Mesangial cell (primary cell): ENCODE measurements around the gene SLC25A19. TPM values are rescaled to one million over a fixed set of nuclear protein-coding genes. Genes with fewer than 3 reads are reported as not detected.

ENCODE experiments used
- total RNA-seq: library from RNA; depleted of rRNA; stranded (reverse); fragments of >200 nt; gene quantifications from 2 replicates; pipeline ENCODE4 v1.2.3, GENCODE V29; 2015

SLC25A19 gene
- total RNA-seq = 4.3 and 17.3 TPM in 2 replicates

GRCh38 chr17:75289115-75289831, at the start of gene SLC25A19:
Gene SLC25A19 (minus strand): TSS chr17:75289433. CDS start chr17:75286764, 2,669 bp downstream.

GRCh38 chr17:75270966-75271232, 18.3 kb downstream of the SLC25A19 start, which contains the start of gene MIF4GD:
Gene MIF4GD (minus strand): TSS chr17:75271231. CDS start chr17:75270195, 1,036 bp downstream.

GRCh38 chr17:75261336-75262111, 27.7 kb downstream of the SLC25A19 start, which contains the start of the genes GGA3 and MRPS7:
Gene GGA3 (minus strand): TSS chr17:75261606. CDS start chr17:75261587, 19 bp downstream.
Gene MRPS7 (plus strand): TSS chr17:75261879. CDS start chr17:75261901, 22 bp downstream.

Other genes with a start within 250 kb of the SLC25A19 start
- 152 and 176 TPM in 2 replicates for gene ATP5PD, start 242.5 kb downstream of the SLC25A19 start, total RNA-seq
- gene KCTD2, start 242.2 kb downstream of the SLC25A19 start, total RNA-seq = 14.3 and 24.0 TPM in 2 replicates
- gene SLC16A5, start 201.5 kb downstream of the SLC25A19 start, total RNA-seq = 11.6 and 55.9 TPM in 2 replicates
- gene ARMC7, start 179.5 kb downstream of the SLC25A19 start, total RNA-seq = 7.2 and 12.4 TPM in 2 replicates
- 177 and 214 TPM in 2 replicates for gene NT5C, start 157.7 kb downstream of the SLC25A19 start, total RNA-seq
- gene JPT1, start 134.9 kb downstream of the SLC25A19 start, total RNA-seq = 257 and 620 TPM in 2 replicates
- 91.0 and 101 TPM in 2 replicates for gene SUMO2, start 106.5 kb downstream of the SLC25A19 start, total RNA-seq
- 26.6 and 57.5 TPM in 2 replicates for gene NUP85, start 83.8 kb downstream of the SLC25A19 start, total RNA-seq
- 16.9 and 17.9 TPM in 2 replicates for gene GGA3, start 27.8 kb downstream of the SLC25A19 start, total RNA-seq
- gene MRPS7, start 27.6 kb downstream of the SLC25A19 start, total RNA-seq = 40.4 and 69.1 TPM in 2 replicates
- gene MIF4GD, start 18.2 kb downstream of the SLC25A19 start, total RNA-seq = 19.2 and 27.3 TPM in 2 replicates
- gene GRB2, start 116.2 kb upstream of the SLC25A19 start, total RNA-seq = 60.8 and 64.8 TPM in 2 replicates
- 67.1 and 74.8 TPM in 2 replicates for gene TMEM94, start 167.2 kb upstream of the SLC25A19 start, total RNA-seq
- gene CASKIN2, start 226.1 kb upstream of the SLC25A19 start, total RNA-seq = 12.5 and 26.1 TPM in 2 replicates
- gene TSEN54, start 227.1 kb upstream of the SLC25A19 start, total RNA-seq = 18.1 and 24.4 TPM in 2 replicates
- gene LLGL2, start 236.3 kb upstream of the SLC25A19 start, total RNA-seq = 8.3 and 34.5 TPM in 2 replicates